DMS114 treated with DMSO at 0.1 percent for 48 hours (cell line): ENCODE results near the gene ZNF280A.
"Not testable (repeated sequence)": the region's sequence is repeated elsewhere in the genome, so short reads cannot be mapped to it uniquely, and the experiment has no call there.

Source experiments
- DNase-seq: peaks from one replicate; lab custom pipeline; 2025; ENCODE audit not compliant: unreplicated experiment; lab: John Stamatoyannopoulos, UW

Gene ZNF280A

DNA sequence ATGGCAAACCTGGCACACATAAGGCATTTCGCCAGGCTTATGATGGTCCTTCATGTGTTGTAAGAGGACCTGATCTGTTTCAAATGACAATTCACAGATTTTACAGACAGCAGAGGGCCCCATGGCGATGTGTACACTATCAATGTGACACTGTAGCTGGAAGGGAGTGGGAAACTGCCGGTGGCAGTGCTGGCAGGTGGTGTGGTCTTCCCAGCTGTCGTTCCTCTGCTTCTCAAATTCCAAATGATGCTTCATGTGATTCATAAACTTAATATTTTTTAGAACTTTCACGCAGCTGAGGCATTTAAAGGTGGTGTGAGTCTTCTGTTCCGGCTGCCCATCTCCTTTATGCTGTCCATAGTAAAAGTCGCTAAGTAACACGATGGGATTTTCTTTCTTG, 5.6 kb downstream of the ZNF280A start:
- not testable (repeated sequence) for DNase-seq

GRCh38 chr22:22513619-22514018, 6.5 kb downstream of the ZNF280A start:
- no peak for DNase-seq

- DNase-seq: no peak
These were observed 7.1 kb downstream of the ZNF280A start for GRCh38 chr22:22512951-22513350.

- not testable (repeated sequence) for DNase-seq
These were observed 9.2 kb downstream of the ZNF280A start for GRCh38 chr22:22510833-22511232.

DNA sequence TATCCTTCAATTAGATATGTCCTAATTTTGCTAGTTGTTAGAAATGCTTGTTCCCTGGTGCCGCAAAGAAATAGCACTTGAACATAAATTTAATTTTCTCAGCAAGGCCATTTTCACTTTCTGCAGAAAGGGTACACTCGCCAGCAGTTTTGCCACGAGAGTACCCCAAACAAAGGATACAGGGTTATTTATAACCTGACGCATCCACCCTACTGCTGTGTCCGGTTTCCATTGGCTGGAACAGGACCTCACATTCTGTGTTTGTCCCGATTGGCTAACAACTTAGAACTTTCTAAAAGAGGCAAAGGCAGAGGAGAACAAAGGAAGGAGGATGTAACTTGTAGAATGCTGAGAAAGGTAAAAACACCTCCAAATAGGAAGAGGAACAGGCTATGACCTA, 10.2 kb downstream of the ZNF280A start:
- DNase-seq: not testable (repeated sequence)

GRCh38 chr22:22508274-22509176, 11.5 kb downstream of the ZNF280A start, which contains the start of gene ZNF280B:
TSS of gene ZNF280B (minus strand) at chr22:22508742. CDS start at chr22:22489398, 19,344 bp downstream.
- DNase-seq: peak; percentile 76

- DNase-seq: no peak
These were observed 12.3 kb downstream of the ZNF280A start for GRCh38 chr22:22507743-22508273.

- DNase-seq: no peak
These were observed 13.3 kb downstream of the ZNF280A start for GRCh38 chr22:22506736-22507135.

- DNase-seq: no peak
These were observed 21.8 kb downstream of the ZNF280A start for GRCh38 chr22:22498267-22498666.

- DNase-seq: not testable (repeated sequence)
These were observed 28.5 kb downstream of the ZNF280A start for GRCh38 chr22:22491589-22491988.

- DNase-seq: no peak
These were observed 31.3 kb downstream of the ZNF280A start for GRCh38 chr22:22488736-22489135.

GRCh38 chr22:22487869-22488597, 32.0 kb downstream of the ZNF280A start:
- no peak for DNase-seq

GRCh38 chr22:22487059-22487458, 33.0 kb downstream of the ZNF280A start:
- no peak for DNase-seq

DNA sequence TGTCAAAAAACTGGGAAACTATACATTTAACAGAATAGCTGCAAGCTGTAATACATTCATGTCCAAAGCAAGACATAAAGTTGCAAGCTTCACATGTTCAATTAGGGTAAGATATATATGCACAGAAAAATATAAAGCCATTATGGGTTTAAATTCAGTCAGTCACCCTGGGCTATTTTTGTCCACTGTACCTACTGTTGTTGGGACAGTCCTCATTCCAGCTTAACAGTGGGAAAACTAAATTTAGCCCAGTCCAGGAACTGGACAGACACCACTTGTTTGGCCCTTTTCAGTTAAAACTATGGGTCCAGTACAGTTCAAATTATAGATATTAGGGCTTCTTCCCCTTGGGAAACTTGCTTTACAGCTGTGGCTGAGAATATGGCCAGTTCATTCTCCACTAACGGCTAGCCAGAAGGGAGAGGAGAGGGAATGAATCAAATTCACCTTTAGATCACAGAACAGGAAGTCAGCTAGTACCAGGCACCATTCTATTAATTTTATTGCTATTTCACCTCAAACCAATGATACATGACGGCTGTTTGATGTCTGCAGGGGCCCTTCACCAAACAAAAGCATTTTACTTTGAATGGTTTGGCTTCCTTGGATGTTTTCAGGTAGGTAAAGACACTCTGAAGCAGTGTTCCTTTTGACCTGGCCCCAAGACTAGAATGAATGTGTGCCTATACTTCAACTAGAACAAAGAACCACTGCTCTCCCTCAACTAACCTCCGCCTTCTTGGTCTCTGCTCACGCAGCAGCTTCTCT, 33.8 kb downstream of the ZNF280A start:
- DNase-seq: no peak

- DNase-seq: no peak
These were observed 34.5 kb downstream of the ZNF280A start for GRCh38 chr22:22485524-22485923.

DNA sequence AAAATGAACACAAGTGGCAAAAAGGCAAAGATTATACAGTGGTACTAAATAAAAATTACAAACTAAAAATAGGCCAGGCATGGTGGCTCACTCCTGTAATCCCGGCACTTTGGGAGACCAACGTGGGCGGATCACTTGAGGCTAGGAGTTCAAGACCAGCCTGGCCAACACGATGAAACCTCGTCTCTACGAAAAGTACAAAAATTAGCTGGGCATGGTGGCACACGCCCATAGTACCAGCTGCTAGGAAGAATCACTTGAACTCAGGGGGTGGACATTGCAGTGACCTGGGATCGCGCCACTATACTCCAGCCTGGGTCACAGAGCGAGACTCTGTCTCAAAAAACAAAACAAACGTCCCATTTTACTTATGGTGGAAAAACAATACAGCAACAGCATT, 36.0 kb downstream of the ZNF280A start:
- DNase-seq: no peak

GRCh38 chr22:22480940-22481339, 39.1 kb downstream of the ZNF280A start:
- DNase-seq: no peak

GRCh38 chr22:22479999-22480532, 40.0 kb downstream of the ZNF280A start:
- DNase-seq: no peak

DNA sequence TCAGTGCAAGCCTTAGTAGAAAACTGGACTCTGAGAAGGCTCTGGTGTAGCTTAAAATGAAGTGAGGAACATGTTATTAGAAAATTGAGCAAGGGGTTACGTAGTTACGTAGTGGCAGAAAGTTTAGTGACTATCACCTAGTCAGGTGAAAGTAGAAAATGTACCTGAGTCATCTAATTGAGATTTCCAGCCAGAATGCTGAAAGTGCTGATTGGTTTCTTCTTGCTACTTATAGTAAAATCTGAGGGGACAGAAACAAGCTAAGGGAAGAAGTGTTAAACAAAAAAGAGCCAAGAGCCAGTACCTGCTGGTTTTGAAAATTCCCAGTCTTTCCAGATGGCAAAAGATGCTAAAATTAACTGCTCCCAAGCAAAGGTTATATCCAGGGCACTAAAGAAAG, 41.0 kb downstream of the ZNF280A start:
- DNase-seq: no peak

GRCh38 chr22:22478470-22478869, 41.6 kb downstream of the ZNF280A start:
- DNase-seq: no peak

DNA sequence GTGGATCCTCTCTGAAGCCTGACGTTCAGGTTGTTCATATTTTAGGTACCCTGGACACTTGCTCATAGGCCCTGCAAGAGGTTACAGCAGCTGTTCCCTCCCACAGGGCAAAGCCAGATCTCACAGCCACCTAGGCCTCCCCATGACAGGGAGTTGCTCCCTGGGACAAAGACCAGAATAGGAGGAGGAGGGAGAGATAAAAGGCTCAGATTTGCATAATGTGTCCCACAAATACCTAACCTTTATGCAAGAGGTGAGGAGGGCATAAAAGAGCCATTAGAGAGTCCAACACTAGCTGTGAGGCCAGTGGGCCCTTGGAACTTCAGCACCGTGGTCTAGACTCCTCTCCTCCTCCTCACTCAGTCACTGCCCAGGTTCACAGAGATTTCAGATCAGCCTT, 45.3 kb downstream of the ZNF280A start:
- no peak for DNase-seq
